Liver (tissue), 9 donors: Measurements from ENCODE around the gene LITAFD. TPM values are rescaled to one million over a fixed set of nuclear protein-coding genes. Genes with fewer than 3 reads are reported as not detected.

ENCODE experiments used
- DNase-seq: peaks from one replicate; pipeline ENCODE4 v3.0.0-alpha.2; 2017; ENCODE audit warnings: low spot score
- H3K27ac ChIP-seq, 2 donors: one replicate each; pipeline ENCODE4 v1.7.0; 2013; ENCODE audit warnings: inconsistent platforms in 2 of 2, low read length in 2 of 2, control low read depth in 1 of 2, low read depth in 1 of 2, mild to moderate bottlenecking in 1 of 2
- H3K27me3 ChIP-seq, 4 donors: one replicate each; pipeline versions ENCODE4 v1.6.1 to v1.7.0; 2013; ENCODE audit warnings: low read length in 3 of 4, inconsistent platforms in 1 of 4, mild to moderate bottlenecking in 1 of 4, moderate library complexity in 1 of 4; ENCODE audit not compliant: control insufficient read depth in 4 of 4, insufficient read depth in 4 of 4
- H3K36me3 ChIP-seq, 4 donors: one replicate each; pipeline versions ENCODE4 v1.6.1 to v1.7.0; 2013; ENCODE audit warnings: low read length in 3 of 4, mild to moderate bottlenecking in 3 of 4, low read depth in 1 of 4, moderate library complexity in 1 of 4; ENCODE audit not compliant: control insufficient read depth in 4 of 4, insufficient read depth in 3 of 4
- H3K4me1 ChIP-seq, 4 donors: one replicate each; pipeline versions ENCODE4 v1.6.1 to v1.7.0; 2013; ENCODE audit warnings: low read length in 3 of 4, mild to moderate bottlenecking in 3 of 4, moderate library complexity in 1 of 4; ENCODE audit not compliant: control insufficient read depth in 4 of 4, insufficient read depth in 4 of 4
- H3K4me3 ChIP-seq, 3 donors: one replicate each; pipeline versions ENCODE4 v1.6.1 to v1.7.0; 2013; ENCODE audit warnings: low read length in 3 of 3, control low read depth in 1 of 3, low read depth in 1 of 3, mild to moderate bottlenecking in 1 of 3
- H3K9ac ChIP-seq, 2 donors: one replicate each; pipeline ENCODE4 v1.7.0; 2013; ENCODE audit warnings: low read length in 2 of 2, mild to moderate bottlenecking in 2 of 2, moderate library complexity in 2 of 2, control low read depth in 1 of 2, low read depth in 1 of 2
- H3K9me3 ChIP-seq, 4 donors: one replicate each; pipeline versions ENCODE4 v1.6.1 to v1.7.0; 2013; ENCODE audit warnings: low read length in 3 of 4; ENCODE audit not compliant: control insufficient read depth in 4 of 4
- EGR1 ChIP-seq, 2 donors: IDR thresholded peaks; 2 replicates each; pipeline ENCODE4 v1.6.1; 2016 to 2018; ENCODE audit warnings: antibody characterized with exemption in 2 of 2, low read depth in 2 of 2
- FOXA1 ChIP-seq: IDR thresholded peaks from 2 replicates; pipeline ENCODE4 v1.6.1; 2016; ENCODE audit warnings: antibody characterized with exemption
- FOXA2 ChIP-seq: IDR thresholded peaks from 2 replicates; pipeline ENCODE4 v1.6.1; 2016; ENCODE audit warnings: antibody characterized with exemption
- GABPA ChIP-seq, 2 donors: IDR thresholded peaks in 1 of 2; conservative IDR thresholded peaks in 1 of 2; 2 replicates each; pipeline ENCODE4 v1.6.1; 2016; ENCODE audit warnings: antibody characterized with exemption in 2 of 2, mild to moderate bottlenecking in 1 of 2, moderate library complexity in 1 of 2
- HNF4A ChIP-seq, 2 donors: conservative IDR thresholded peaks; 2 replicates each; pipeline ENCODE4 v1.6.1; 2016; ENCODE audit warnings: antibody characterized with exemption in 2 of 2, mild to moderate bottlenecking in 2 of 2
- HNF4G ChIP-seq: IDR thresholded peaks from 2 replicates; pipeline ENCODE4 v1.6.1; 2016; ENCODE audit warnings: antibody characterized with exemption
- JUND ChIP-seq, 2 donors: IDR thresholded peaks; 2 replicates each; pipeline ENCODE4 v1.6.1; 2016; ENCODE audit warnings: antibody characterized with exemption in 2 of 2
- NR2F2 ChIP-seq: IDR thresholded peaks from 2 replicates; pipeline ENCODE4 v1.6.1; 2016; ENCODE audit warnings: antibody characterized with exemption
- RAD21 ChIP-seq, 2 donors: IDR thresholded peaks; 2 replicates each; pipeline ENCODE4 v1.6.1; 2016; ENCODE audit warnings: antibody characterized with exemption in 2 of 2, mild to moderate bottlenecking in 2 of 2
- RXRA ChIP-seq, 2 donors: IDR thresholded peaks; 2 replicates each; pipeline ENCODE4 v1.6.1; 2017 to 2018; ENCODE audit warnings: antibody characterized with exemption in 2 of 2, mild to moderate bottlenecking in 1 of 2
- SP1 ChIP-seq: IDR thresholded peaks from 2 replicates; pipeline ENCODE4 v1.6.1; 2018; ENCODE audit warnings: antibody characterized with exemption, mild to moderate bottlenecking
- TAF1 ChIP-seq: conservative IDR thresholded peaks from 2 replicates; pipeline ENCODE4 v1.6.1; 2016; ENCODE audit warnings: antibody characterized with exemption, mild to moderate bottlenecking
- YY1 ChIP-seq: IDR thresholded peaks from 2 replicates; pipeline ENCODE4 v1.6.1; 2016; ENCODE audit warnings: antibody characterized with exemption, mild to moderate bottlenecking
- WGBS: extraction: QIAGEN DNeasy Blood & Tissue Kit; methylation state at CpG from one replicate; pipeline ENCODE4 v1.1.7; 2013; 5-methylcytosine and 5-hydroxymethylcytosine counted together
- polyA plus RNA-seq, 2 donors: library from polyadenylated mRNA; stranded (reverse) in 1 of 2; unstranded in 1 of 2; fragments of 200-250 nt in 1 of 2; fragments of >200 nt in 1 of 2; fragmentation: Nextera tagmentation in 1 of 2; extraction: Ambion mirVana in 1 of 2; gene quantifications; one replicate each; pipeline versions ENCODE4 v1.2.1 to v1.2.3, GENCODE V29; 2013 to 2015
- total RNA-seq, 2 donors: library from RNA; depleted of rRNA; stranded (reverse); fragments of >200 nt; gene quantifications; one replicate each; pipeline ENCODE4 v1.2.3, GENCODE V29; 2014
- TF ChIP-seq, protein P1 (sequence below): IDR thresholded peaks from 2 replicates; pipeline ENCODE4 v1.6.1; 2016; ENCODE audit warnings: antibody characterized with exemption
- TF ChIP-seq, protein P2 (sequence below): IDR thresholded peaks from 2 replicates; pipeline ENCODE4 v1.6.1; 2016; ENCODE audit warnings: antibody characterized with exemption
- TF ChIP-seq, protein P3 (sequence below): fragments of 150-350 bp; IDR thresholded peaks from 2 replicates; pipeline ENCODE4 v1.5.1; 2017; ENCODE audit warnings: improper control_type of control experiment, low read depth, low read length; ENCODE audit not compliant: missing input control
- TF ChIP-seq, protein P4 (sequence below): IDR thresholded peaks from 2 replicates; pipeline ENCODE4 v1.6.1; 2016; ENCODE audit warnings: antibody characterized with exemption, mild to moderate bottlenecking
- TF ChIP-seq, protein P5 (sequence below): IDR thresholded peaks from 2 replicates; pipeline ENCODE4 v1.6.1; 2016; ENCODE audit warnings: antibody characterized with exemption
- donor health status: healthy.
- donor health status: healthy.
- donor health status: healthy.
- donor health status: healthy.
- donor health status: healthy.

The LITAFD gene
- total and polyA plus RNA-seq, 4 donors: not detected

DNA sequence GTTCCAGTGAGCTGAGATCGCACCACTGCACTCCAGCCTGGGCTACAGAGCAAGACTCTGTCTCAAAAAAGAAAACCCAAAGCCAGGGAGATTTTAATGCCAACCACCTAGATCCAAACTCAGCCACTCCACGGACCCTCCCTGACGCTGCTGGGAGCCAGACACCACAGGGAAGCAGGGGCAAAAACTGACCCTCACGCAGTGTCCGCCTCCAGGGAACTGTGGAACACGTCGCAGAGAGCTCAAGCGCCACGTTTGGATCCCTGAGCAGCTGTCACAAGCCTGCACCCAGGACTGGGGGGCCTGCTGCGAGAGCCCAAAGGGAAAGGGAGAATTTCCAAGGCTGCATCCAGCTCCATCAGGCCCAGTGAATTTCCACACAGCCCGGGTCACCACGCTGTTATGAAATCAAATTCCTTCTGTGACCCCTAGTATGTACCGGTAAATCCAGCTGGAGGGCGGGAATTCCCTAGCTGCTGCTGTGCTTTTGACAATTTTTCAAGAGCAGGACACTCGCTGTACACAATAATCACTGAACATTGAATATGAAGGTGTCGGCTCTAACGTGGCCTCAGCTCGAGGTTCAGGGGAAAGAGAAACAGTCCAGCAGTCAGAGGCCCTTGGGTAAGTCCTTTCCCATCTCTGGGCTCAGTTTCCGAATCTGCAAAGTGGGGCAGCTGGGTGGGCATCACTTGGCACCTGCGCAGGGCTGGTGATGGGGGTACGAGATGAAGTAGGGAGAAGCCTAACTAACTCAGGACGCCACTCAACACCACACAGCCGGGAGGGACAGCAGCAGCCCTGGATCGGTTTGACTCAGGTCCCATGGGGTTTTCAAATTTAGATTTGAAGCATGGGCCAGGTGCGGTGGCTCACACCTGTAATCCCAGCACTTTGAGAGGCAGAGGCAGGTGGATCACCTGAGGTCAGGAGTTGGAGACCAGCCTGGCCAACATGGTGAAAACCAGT is 22.0 kb upstream of the LITAFD start:
- Histone ChIP-seq H3K4me1 (peaks cover 20 to 59% (median 46%) of the 10 kb centered on the region in 4 donors), H3K9me3 (no peaks in the 10 kb centered on the region), H3K4me3 (peak overlapping the region; percentile 45 to 75 (median 54)), H3K27ac (peak overlapping the region; percentile 85 to 93), H3K27me3 (no peaks in the 10 kb centered on the region), H3K9ac (no peak overlapping the region), H3K36me3 (peaks cover 7 to 26% (median 9%) of the 10 kb centered on the region in 4 donors)
- DNase-seq: no peak
- WGBS: 37% methylated on average over 25 of the region's 25 CpGs
- TF ChIP-seq RXRA (IDR thresholded peaks at IDR 0.05) (peak; percentile 88 to 91), FOXA2 (peak; percentile 8), SP1 (peak; percentile 85), HNF4A (conservative IDR thresholded peaks at IDR 0.05) (peak; percentile 66 to 73), HNF4G (no peak), NR2F2 (peak; percentile 99), YY1 (peak; percentile 62), JUND (IDR thresholded peaks at IDR 0.05) (peak; percentile 43 to 56), EGR1 (IDR thresholded peaks at IDR 0.05; ENCODE audit: low read depth in 2 of 2) (peak in 1 of 2 donors; percentile 48), GABPA (IDR thresholded peaks at IDR 0.05 in 1 of 2, conservative IDR thresholded peaks at IDR 0.05 in 1 of 2) (no peak), RAD21 (IDR thresholded peaks at IDR 0.05) (peak; percentile 49 to 58), FOXA1 (no peak), TAF1 (no peak)
- TF ChIP-seq, protein P1, sequence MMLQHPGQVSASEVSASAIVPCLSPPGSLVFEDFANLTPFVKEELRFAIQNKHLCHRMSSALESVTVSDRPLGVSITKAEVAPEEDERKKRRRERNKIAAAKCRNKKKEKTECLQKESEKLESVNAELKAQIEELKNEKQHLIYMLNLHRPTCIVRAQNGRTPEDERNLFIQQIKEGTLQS: peak; percentile 66
- TF ChIP-seq, protein P2, sequence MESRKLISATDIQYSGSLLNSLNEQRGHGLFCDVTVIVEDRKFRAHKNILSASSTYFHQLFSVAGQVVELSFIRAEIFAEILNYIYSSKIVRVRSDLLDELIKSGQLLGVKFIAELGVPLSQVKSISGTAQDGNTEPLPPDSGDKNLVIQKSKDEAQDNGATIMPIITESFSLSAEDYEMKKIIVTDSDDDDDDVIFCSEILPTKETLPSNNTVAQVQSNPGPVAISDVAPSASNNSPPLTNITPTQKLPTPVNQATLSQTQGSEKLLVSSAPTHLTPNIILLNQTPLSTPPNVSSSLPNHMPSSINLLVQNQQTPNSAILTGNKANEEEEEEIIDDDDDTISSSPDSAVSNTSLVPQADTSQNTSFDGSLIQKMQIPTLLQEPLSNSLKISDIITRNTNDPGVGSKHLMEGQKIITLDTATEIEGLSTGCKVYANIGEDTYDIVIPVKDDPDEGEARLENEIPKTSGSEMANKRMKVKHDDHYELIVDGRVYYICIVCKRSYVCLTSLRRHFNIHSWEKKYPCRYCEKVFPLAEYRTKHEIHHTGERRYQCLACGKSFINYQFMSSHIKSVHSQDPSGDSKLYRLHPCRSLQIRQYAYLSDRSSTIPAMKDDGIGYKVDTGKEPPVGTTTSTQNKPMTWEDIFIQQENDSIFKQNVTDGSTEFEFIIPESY: peak; percentile 69
- TF ChIP-seq, protein P3, sequence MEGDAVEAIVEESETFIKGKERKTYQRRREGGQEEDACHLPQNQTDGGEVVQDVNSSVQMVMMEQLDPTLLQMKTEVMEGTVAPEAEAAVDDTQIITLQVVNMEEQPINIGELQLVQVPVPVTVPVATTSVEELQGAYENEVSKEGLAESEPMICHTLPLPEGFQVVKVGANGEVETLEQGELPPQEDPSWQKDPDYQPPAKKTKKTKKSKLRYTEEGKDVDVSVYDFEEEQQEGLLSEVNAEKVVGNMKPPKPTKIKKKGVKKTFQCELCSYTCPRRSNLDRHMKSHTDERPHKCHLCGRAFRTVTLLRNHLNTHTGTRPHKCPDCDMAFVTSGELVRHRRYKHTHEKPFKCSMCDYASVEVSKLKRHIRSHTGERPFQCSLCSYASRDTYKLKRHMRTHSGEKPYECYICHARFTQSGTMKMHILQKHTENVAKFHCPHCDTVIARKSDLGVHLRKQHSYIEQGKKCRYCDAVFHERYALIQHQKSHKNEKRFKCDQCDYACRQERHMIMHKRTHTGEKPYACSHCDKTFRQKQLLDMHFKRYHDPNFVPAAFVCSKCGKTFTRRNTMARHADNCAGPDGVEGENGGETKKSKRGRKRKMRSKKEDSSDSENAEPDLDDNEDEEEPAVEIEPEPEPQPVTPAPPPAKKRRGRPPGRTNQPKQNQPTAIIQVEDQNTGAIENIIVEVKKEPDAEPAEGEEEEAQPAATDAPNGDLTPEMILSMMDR: no peak
- TF ChIP-seq, protein P4, sequence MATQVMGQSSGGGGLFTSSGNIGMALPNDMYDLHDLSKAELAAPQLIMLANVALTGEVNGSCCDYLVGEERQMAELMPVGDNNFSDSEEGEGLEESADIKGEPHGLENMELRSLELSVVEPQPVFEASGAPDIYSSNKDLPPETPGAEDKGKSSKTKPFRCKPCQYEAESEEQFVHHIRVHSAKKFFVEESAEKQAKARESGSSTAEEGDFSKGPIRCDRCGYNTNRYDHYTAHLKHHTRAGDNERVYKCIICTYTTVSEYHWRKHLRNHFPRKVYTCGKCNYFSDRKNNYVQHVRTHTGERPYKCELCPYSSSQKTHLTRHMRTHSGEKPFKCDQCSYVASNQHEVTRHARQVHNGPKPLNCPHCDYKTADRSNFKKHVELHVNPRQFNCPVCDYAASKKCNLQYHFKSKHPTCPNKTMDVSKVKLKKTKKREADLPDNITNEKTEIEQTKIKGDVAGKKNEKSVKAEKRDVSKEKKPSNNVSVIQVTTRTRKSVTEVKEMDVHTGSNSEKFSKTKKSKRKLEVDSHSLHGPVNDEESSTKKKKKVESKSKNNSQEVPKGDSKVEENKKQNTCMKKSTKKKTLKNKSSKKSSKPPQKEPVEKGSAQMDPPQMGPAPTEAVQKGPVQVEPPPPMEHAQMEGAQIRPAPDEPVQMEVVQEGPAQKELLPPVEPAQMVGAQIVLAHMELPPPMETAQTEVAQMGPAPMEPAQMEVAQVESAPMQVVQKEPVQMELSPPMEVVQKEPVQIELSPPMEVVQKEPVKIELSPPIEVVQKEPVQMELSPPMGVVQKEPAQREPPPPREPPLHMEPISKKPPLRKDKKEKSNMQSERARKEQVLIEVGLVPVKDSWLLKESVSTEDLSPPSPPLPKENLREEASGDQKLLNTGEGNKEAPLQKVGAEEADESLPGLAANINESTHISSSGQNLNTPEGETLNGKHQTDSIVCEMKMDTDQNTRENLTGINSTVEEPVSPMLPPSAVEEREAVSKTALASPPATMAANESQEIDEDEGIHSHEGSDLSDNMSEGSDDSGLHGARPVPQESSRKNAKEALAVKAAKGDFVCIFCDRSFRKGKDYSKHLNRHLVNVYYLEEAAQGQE: peak; percentile 47
- TF ChIP-seq, protein P5, sequence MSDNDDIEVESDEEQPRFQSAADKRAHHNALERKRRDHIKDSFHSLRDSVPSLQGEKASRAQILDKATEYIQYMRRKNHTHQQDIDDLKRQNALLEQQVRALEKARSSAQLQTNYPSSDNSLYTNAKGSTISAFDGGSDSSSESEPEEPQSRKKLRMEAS: peak; percentile 52
